ENCODE results near the gene EIF4EBP3.

DNA sequence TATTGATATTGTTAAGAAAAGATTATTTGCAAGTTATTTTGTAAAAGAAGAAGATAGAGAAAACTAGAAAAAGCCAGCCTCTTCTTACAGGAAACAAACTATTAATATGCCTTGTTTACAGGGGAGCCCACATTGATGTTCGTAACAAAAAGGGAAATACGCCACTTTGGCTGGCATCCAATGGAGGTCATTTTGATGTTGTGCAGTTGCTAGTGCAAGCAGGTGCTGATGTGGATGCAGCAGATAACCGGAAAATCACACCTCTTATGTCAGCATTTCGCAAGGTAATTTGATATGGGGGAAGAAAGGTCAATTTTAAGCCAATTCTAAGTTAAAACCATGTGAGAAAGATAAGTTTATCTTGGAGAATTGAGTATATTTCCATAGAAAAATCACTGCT, 37.6 kb upstream of the EIF4EBP3 start:
- TF ChIP-seq, protein P1, sequence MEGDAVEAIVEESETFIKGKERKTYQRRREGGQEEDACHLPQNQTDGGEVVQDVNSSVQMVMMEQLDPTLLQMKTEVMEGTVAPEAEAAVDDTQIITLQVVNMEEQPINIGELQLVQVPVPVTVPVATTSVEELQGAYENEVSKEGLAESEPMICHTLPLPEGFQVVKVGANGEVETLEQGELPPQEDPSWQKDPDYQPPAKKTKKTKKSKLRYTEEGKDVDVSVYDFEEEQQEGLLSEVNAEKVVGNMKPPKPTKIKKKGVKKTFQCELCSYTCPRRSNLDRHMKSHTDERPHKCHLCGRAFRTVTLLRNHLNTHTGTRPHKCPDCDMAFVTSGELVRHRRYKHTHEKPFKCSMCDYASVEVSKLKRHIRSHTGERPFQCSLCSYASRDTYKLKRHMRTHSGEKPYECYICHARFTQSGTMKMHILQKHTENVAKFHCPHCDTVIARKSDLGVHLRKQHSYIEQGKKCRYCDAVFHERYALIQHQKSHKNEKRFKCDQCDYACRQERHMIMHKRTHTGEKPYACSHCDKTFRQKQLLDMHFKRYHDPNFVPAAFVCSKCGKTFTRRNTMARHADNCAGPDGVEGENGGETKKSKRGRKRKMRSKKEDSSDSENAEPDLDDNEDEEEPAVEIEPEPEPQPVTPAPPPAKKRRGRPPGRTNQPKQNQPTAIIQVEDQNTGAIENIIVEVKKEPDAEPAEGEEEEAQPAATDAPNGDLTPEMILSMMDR (conservative IDR thresholded peaks at IDR 0.05 in 1 of 2, IDR thresholded peaks at IDR 0.05 in 1 of 2; ENCODE audit: low read depth in 1 of 2, low read length in 2 of 2), result no peak
- TF ChIP-seq EZH2 (IDR thresholded peaks at IDR 0.05; ENCODE audit: low read length, missing control alignments), result no peak

All from fibroblast of lung (primary cell).